H9 (cell line): ENCODE results near the gene RBFOX2. TPM values are rescaled to one million over a fixed set of nuclear protein-coding genes. Genes with fewer than 3 reads are reported as not detected.

Experiments
- DNase-seq: peaks from one replicate; pipeline ENCODE4 v3.0.0-alpha.2; 2017
- H2AFZ ChIP-seq: one replicate; pipeline ENCODE4 v1.6.1; 2013; ENCODE audit warnings: mild to moderate bottlenecking, low read length, control low read depth, moderate library complexity
- H2AK5ac ChIP-seq: 2 replicates; pipeline ENCODE4 v1.6.1; 2013; ENCODE audit warnings: low read length, control low read depth, mixed read lengths; ENCODE audit not compliant: insufficient read length
- H2BK120ac ChIP-seq: one replicate; pipeline ENCODE4 v1.6.1; 2013; ENCODE audit warnings: low read depth, mild to moderate bottlenecking, low read length, control low read depth, inconsistent platforms; ENCODE audit not compliant: poor library complexity, severe bottlenecking
- H2BK12ac ChIP-seq: 2 replicates; pipeline ENCODE4 v1.6.1; 2013; ENCODE audit warnings: low read length, control low read depth, mixed read lengths, low read depth; ENCODE audit not compliant: insufficient read length
- H2BK15ac ChIP-seq: 2 replicates; pipeline ENCODE4 v1.6.1; 2013; ENCODE audit warnings: low read depth, low read length, control low read depth
- H2BK20ac ChIP-seq: one replicate; pipeline ENCODE4 v1.6.1; 2013; ENCODE audit warnings: low read depth, mild to moderate bottlenecking, low read length, control low read depth, inconsistent platforms; ENCODE audit not compliant: poor library complexity, severe bottlenecking
- H2BK5ac ChIP-seq: 2 replicates; pipeline ENCODE4 v1.6.1; 2013; ENCODE audit warnings: low read length, control low read depth, mixed read lengths; ENCODE audit not compliant: insufficient read length
- H3K14ac ChIP-seq: 2 replicates; pipeline ENCODE4 v1.6.1; 2013; ENCODE audit warnings: low read length, control low read depth; ENCODE audit not compliant: insufficient read depth
- H3K18ac ChIP-seq: 2 replicates; pipeline ENCODE4 v1.6.1; 2013; ENCODE audit warnings: low read depth, mild to moderate bottlenecking, mixed read lengths, low read length, control low read depth; ENCODE audit not compliant: insufficient read length
- H3K23ac ChIP-seq: 2 replicates; pipeline ENCODE4 v1.6.1; 2013; ENCODE audit warnings: low read length, control low read depth, mixed read lengths, low read depth; ENCODE audit not compliant: insufficient read length
- H3K23me2 ChIP-seq: 2 replicates; pipeline ENCODE4 v1.6.1; 2013; ENCODE audit warnings: low read depth, mild to moderate bottlenecking, mixed read lengths, low read length, control low read depth; ENCODE audit not compliant: insufficient read length, poor library complexity, severe bottlenecking
- H3K27ac ChIP-seq: 2 replicates; pipeline ENCODE4 v1.5.1; 2013; ENCODE audit warnings: low read length, control low read depth, mixed read lengths, low read depth; ENCODE audit not compliant: insufficient read length
- H3K27me3 ChIP-seq: 2 replicates; pipeline ENCODE4 v1.6.1; 2013; ENCODE audit warnings: low read length, control low read depth, inconsistent platforms; ENCODE audit not compliant: insufficient read depth
- H3K4ac ChIP-seq: 2 replicates; pipeline ENCODE4 v1.6.1; 2013; ENCODE audit warnings: low read depth, mild to moderate bottlenecking, control low read depth, inconsistent platforms, low read length, moderate library complexity
- H3K4me1 ChIP-seq: 2 replicates; pipeline ENCODE4 v1.6.1; 2013; ENCODE audit warnings: low read length, control low read depth, inconsistent platforms; ENCODE audit not compliant: insufficient read depth
- H3K4me2 ChIP-seq: 2 replicates; pipeline ENCODE4 v1.6.1; 2013; ENCODE audit warnings: low read length, control low read depth, mixed read lengths; ENCODE audit not compliant: insufficient read length, insufficient read depth
- H3K56ac ChIP-seq: 2 replicates; pipeline ENCODE4 v1.6.1; 2013; ENCODE audit warnings: low read depth, mild to moderate bottlenecking, mixed read lengths, low read length, control low read depth; ENCODE audit not compliant: insufficient read length
- H3K79me1 ChIP-seq: 2 replicates; pipeline ENCODE4 v1.6.1; 2013; ENCODE audit warnings: low read depth, mild to moderate bottlenecking, moderate library complexity, low read length, control low read depth, inconsistent platforms; ENCODE audit not compliant: insufficient read depth, poor library complexity, severe bottlenecking
- H3K79me2 ChIP-seq: 2 replicates; pipeline ENCODE4 v1.6.1; 2013; ENCODE audit warnings: low read length, control low read depth, inconsistent platforms; ENCODE audit not compliant: insufficient read depth
- H3K9ac ChIP-seq: 2 replicates; pipeline ENCODE4 v1.6.1; 2013; ENCODE audit warnings: low read length, control low read depth, mixed read lengths; ENCODE audit not compliant: insufficient read length; ENCODE audit errors: extremely low read depth
- H3K9me3 ChIP-seq: one replicate; pipeline ENCODE4 v1.6.1; 2013; ENCODE audit warnings: low read depth, low read length, inconsistent platforms; ENCODE audit not compliant: control insufficient read depth
- H3T11ph ChIP-seq: one replicate; pipeline ENCODE4 v1.6.1; 2013; ENCODE audit warnings: mild to moderate bottlenecking, low read length, control low read depth, inconsistent platforms
- H4K20me1 ChIP-seq: one replicate; pipeline ENCODE4 v1.6.1; 2013; ENCODE audit not compliant: control insufficient read depth, insufficient read length, insufficient read depth
- H4K5ac ChIP-seq: 2 replicates; pipeline ENCODE4 v1.6.1; 2013; ENCODE audit warnings: low read depth, mild to moderate bottlenecking, mixed read lengths, low read length, control low read depth; ENCODE audit not compliant: insufficient read length
- H4K8ac ChIP-seq: replicated peaks from 2 replicates; pipeline ENCODE4 v1.6.1; 2013; ENCODE audit warnings: low read length, control low read depth, mixed read lengths, low read depth; ENCODE audit not compliant: insufficient read length
- H4K91ac ChIP-seq: 2 replicates; pipeline ENCODE4 v1.6.1; 2013; ENCODE audit warnings: low read depth, mild to moderate bottlenecking, moderate library complexity, mixed read lengths, low read length, control low read depth; ENCODE audit not compliant: insufficient read length
- H3K27ac Mint-ChIP-seq, 3 experiments: 2 replicates in 2 of 3; 3 replicates in 1 of 3; pipeline ENCODE4 v1.8.0; 2020 to 2021; ENCODE audit warnings: mixed read lengths in 3 of 3, mild to moderate bottlenecking in 1 of 3, moderate library complexity in 1 of 3
- H3K27me3 Mint-ChIP-seq: 2 replicates; pipeline ENCODE4 v1.8.0; 2021; ENCODE audit warnings: low read depth, mild to moderate bottlenecking, moderate library complexity, mixed read lengths
- H3K36me3 Mint-ChIP-seq, 3 experiments: 2 replicates in 2 of 3; 3 replicates in 1 of 3; pipeline ENCODE4 v1.8.0; 2020 to 2021; ENCODE audit warnings: low read depth in 3 of 3, mixed read lengths in 3 of 3; ENCODE audit not compliant: insufficient read depth in 1 of 3
- H3K4me1 Mint-ChIP-seq, 2 experiments: 2 replicates each; pipeline ENCODE4 v1.8.0; 2020; ENCODE audit warnings: mixed read lengths in 2 of 2
- H3K4me3 Mint-ChIP-seq, 2 experiments: 2 replicates in 1 of 2; 3 replicates in 1 of 2; pipeline ENCODE4 v1.8.0; 2020 to 2021; ENCODE audit warnings: mild to moderate bottlenecking in 2 of 2, mixed read lengths in 2 of 2, moderate library complexity in 1 of 2
- H3K9me3 Mint-ChIP-seq, 2 experiments: 2 replicates in 1 of 2; 3 replicates in 1 of 2; pipeline ENCODE4 v1.8.0; 2020; ENCODE audit warnings: mild to moderate bottlenecking in 2 of 2, mixed read lengths in 2 of 2, moderate library complexity in 1 of 2
- CTCF ChIP-seq: fragments of 200-600 bp; sonication (generic); conservative IDR thresholded peaks from 3 replicates; pipeline ENCODE4 v1.8.0; 2021; ENCODE audit warnings: antibody characterized with exemption, mild to moderate bottlenecking
- WGBS: extraction: QIAGEN DNeasy Blood & Tissue Kit; methylation state at CpG from one replicate; pipeline ENCODE4 v1.1.7; 2013; ENCODE audit warnings: missing lambda C conversion rate, low lambda C conversion rate, mixed read lengths; ENCODE audit not compliant: insufficient read length; ENCODE audit errors: extremely low coverage; 5-methylcytosine and 5-hydroxymethylcytosine counted together
- total RNA-seq: library from RNA; stranded (reverse); gene quantifications from 2 replicates; pipeline ENCODE4 v1.2.1, GENCODE V29; 2021

The RBFOX2 gene
- total RNA-seq, 1 experiment from 2014 or later = 84.7 TPM

GRCh38 chr22:35872451-35872850 is 156.2 kb downstream of the RBFOX2 start:
- Histone ChIP-seq H3K56ac (no peak overlapping the region), H3K27me3 (no peaks in the 10 kb centered on the region), H3K23me2 (no peaks in the 10 kb centered on the region), H3K9ac (no peak overlapping the region), H2BK20ac (no peak overlapping the region), H2BK12ac (no peak overlapping the region), H3K23ac (no peak overlapping the region), H3K79me2 (no peaks in the 10 kb centered on the region; the same call in 1 of the 2 replicates), H3K4ac (no peak overlapping the region), H3K14ac (no peak overlapping the region), H4K5ac (no peak overlapping the region), H2AFZ (no peak overlapping the region), H3K79me1 (peaks cover 4% of the 10 kb centered on the region), H2BK120ac (no peak overlapping the region), H2BK5ac (no peak overlapping the region), H4K91ac (no peak overlapping the region), H4K20me1 (no peaks in the 10 kb centered on the region), H3K18ac (no peak overlapping the region), H3T11ph (no peak overlapping the region), H4K8ac (no peak overlapping the region), H3K4me1 (no peaks in the 10 kb centered on the region), H2BK15ac (no peak overlapping the region), H3K4me2 (no peak overlapping the region), H2AK5ac (no peak overlapping the region), H3K9me3 (no peaks in the 10 kb centered on the region), H3K27ac (no peak overlapping the region)
- WGBS = no CpG with 5 or more reads among the region's 13 CpGs
- no peaks in the 10 kb centered on the region; the same call in 1 of the 2 replicates for H3K27me3 Mint-ChIP-seq
- H3K36me3 Mint-ChIP-seq = no peaks in the 10 kb centered on the region
- H3K4me3 Mint-ChIP-seq = no peak overlapping the region
- H3K9me3 Mint-ChIP-seq = no peaks in the 10 kb centered on the region; a peak in 1 of 5 replicates
- peaks cover 3 to 9% of the 10 kb centered on the region in 2 experiments for H3K4me1 Mint-ChIP-seq
- no peak overlapping the region for H3K27ac Mint-ChIP-seq
- DNase-seq = no peak
- no peak for TF ChIP-seq CTCF
